NCI-H69 (cell line): Measurements from ENCODE around the gene ATF4.
"Not testable (repeated sequence)": the region's sequence is repeated elsewhere in the genome, so short reads cannot be mapped to it uniquely, and the experiment has no call there.

Experiments
- DNase-seq: peaks from one replicate; lab custom pipeline; 2025; lab: John Stamatoyannopoulos, UW

ATF4 gene

DNA sequence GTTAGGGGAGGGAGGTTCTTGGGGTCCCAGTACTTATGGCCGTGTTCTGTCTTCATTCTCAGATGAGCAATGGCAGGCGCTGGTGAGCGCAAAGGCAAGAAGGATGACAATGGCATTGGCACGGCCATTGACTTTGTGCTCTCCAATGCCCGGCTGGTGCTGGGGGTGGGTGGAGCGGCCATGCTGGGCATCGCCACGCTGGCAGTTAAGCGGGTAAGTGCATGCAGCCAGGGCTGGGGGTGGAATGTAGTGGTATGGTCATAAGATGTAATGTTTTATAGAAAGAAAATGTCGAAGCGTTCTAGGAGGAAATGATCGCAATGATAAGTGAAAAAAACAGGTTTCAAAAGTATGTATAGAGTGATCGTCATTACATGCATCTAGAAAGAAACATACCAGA lies 9.1 kb upstream of the ATF4 start:
- DNase-seq, result no peak

DNA sequence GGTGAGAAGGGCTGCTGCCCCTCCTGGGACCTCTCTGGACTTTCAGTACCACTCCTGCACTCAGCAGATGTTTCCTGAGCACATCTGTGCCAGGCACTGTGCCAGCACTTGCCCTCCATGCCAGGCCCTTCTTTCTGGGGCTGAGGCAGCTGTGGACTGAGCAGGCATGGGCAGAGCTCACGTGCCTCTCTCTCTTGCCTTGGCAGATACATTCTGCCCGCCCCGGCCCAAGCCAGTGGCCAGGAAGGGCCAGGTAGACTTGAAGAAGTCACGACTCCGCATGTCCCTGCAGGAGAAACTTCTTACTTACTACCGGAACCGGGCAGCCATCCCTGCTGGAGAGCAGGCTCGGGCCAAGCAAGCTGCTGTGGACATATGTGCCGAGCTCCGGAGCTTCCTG lies 8.3 kb upstream of the ATF4 start:
- DNase-seq, result no peak

DNA sequence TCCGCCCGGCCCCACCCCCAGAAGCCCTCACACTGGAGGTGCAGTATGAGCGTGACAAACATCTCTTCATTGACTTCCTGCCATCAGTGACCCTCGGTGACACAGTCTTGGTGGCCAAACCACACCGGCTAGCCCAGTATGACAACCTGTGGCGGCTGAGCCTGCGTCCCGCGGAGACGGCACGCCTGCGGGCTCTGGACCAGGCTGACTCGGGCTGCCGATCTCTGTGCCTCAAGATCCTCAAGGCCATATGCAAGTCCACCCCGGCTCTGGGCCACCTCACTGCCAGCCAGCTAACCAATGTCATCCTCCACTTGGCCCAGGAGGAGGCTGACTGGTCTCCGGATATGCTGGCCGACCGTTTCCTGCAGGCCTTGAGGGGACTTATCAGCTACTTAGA lies 6.6 kb upstream of the ATF4 start:
- no peak for DNase-seq

DNA sequence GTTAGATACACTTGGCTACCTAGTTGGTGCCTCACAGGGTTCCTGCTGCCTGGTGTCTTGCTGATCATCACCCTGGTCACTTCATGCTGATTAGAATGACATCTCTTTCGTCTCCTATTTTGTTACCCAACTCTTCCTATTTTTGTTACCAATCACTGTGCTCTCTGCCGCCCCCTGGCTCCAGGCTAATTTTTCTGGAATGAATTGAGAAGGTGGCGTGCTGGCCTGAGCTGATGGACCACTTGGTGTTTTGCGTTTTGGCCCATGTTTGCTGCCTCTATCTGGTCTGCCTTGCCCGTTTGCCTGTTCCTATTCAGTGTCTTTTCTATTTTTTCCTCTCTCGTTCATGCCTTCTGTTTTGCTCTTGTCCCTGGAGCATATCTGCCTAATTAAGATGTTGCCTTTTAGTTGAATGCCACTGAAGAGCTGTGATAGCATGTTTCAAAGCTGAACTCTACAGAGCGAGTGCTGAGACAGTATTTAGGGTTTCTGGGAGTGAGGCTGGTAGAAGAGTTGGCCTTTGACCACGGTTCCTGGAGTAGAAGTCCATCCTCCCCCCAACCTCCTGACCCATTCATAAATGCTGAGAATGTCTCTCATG lies 5.9 kb upstream of the ATF4 start:
- peak; percentile 39 for DNase-seq

DNA sequence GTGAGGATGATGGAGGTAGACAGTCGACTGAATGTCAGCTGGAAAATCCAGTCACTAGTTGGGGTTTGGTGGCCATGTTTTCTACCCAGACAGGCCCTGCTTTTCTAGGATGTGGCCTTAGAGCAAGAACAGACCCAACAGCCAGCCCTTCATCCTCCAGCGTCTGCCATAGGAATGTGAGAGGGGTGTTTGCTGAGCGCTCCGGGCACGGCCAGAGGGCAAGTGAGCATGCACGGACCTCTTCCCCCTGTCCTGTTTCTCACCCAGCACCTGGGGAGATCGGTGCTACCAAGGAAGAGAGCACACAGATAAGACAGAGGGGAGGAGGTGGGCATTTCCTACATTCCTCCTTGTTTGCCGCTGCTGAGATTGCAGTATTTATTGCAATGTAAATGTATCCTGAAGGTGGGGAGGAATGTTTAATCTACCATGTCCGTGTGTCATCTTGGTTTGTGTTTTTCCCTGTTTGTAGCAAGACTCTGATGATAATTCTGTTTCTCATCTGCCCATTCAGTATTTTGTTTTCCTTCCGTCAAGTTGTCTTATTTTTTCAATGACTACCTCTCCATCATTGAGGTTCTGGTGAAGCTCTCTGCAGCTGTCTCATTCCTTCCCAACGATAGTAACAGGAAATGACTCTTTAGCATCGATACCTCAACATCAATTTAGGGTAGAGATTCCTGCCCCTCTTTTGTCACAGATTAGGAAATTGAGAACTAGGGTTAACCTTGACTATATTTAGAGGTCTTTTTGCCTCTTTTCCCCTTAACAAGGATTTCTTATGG lies 4.9 kb upstream of the ATF4 start:
- DNase-seq, result no peak

DNA sequence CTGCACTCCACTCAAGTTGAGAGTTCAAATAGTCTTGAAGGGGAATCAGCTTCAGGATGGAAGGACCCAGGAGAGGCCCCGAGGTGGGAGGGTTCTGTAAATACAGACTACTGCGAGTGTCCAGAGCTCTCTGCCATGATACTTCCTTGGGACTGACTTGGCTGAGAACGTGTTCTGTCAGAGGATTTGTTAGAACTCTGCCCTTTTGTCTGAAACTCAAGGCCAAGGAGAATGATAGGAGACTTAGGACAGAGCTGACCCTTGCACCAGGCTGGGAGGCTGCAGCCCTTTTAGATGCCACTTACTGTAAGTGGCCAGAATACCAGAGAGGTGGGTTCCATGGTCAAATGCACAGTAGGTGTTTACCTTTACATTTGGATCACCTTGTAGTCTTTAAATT lies 2.9 kb upstream of the ATF4 start:
- DNase-seq, result no peak

DNA sequence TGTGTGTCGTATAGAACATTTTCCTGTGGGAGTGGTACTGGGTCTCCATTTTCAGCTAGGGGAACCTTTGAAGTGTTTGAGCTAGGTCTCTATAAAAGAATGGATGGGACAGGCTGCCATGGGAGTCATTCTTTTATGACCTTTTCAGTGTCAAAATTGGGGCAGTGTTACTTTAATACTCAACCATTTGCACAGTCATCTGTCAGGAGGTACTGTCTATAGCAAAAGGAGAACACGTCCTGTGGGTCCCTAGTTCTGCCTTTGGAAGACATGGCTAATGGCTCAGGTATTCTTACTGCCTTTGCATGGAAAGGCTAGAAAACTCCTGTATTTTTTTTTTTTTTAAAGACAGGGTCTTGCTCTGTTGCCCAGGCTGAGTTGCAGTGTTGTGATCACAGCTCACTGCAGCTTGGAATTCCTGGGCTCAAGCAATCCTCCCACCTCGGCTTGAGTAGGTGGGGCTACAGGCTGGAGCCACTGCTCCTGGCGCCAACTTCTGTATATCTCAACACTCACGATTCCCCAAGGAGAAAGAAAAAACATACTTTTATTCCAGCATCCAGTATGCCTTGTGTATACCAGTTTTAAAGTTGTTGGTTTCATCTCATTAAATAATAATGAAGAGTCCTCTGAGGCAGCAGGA lies 2.1 kb upstream of the ATF4 start:
- no peak for DNase-seq

DNA sequence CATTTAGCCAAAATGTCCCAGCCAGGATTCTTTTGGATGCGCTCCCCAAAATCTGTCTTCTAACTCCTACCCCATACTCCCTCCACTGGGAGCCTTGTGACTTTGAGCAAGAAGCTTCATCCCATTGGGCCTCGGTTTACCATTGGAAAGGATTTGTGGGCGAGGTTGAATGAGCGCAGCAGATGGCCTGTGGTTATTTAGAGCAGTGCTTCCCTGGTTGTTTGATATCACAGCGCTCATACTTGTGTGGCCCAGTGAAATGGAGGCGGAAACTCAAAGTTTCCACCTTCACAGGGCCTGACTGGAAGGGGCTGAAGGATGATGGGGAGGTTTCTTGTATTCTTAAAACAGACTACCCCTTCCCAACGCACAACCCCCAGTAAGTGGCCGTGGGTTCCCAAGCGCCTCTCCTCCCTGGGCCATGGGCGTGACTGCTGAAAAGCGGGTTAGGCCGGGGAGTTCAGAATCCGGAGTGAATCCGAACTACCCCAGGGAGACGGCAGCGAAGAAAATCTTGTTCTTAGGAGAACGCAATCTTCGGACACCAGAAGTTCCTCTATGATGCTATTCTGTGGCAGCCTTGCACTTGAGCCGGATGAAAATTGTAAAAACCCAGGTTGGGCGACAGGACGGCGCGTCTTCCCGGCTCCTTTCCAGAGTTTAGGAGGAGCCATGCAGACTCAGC lies 1.2 kb upstream of the ATF4 start:
- DNase-seq, result peak; percentile 79

DNA sequence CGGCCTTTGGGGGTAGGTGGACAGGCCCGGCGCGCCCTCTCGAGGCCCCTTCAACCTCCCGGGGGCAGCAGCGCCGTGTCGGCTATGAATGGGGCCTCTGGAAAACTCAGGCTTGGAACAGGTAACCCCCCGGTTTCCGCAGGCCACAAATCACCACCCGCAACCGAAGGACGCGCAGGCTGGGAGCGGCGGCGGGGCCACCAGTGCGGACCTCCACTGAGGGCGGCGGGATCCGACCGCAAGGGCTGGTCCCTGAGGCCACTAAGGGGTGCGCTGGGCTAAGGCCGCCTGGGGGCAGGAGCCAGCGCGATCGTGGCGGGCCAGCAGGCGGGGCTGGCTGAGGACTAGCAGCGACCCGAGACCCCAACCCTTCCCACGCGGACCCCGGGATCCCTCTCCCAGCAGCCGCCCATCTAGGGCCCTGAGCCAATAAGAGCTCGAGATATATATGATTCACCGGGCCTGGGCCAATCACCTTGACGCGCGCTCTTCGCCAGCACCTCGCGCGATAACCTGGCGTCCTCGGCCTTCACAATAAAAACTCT lies 609 bp upstream of the ATF4 start:
- DNase-seq, result peak; percentile 100

DNA sequence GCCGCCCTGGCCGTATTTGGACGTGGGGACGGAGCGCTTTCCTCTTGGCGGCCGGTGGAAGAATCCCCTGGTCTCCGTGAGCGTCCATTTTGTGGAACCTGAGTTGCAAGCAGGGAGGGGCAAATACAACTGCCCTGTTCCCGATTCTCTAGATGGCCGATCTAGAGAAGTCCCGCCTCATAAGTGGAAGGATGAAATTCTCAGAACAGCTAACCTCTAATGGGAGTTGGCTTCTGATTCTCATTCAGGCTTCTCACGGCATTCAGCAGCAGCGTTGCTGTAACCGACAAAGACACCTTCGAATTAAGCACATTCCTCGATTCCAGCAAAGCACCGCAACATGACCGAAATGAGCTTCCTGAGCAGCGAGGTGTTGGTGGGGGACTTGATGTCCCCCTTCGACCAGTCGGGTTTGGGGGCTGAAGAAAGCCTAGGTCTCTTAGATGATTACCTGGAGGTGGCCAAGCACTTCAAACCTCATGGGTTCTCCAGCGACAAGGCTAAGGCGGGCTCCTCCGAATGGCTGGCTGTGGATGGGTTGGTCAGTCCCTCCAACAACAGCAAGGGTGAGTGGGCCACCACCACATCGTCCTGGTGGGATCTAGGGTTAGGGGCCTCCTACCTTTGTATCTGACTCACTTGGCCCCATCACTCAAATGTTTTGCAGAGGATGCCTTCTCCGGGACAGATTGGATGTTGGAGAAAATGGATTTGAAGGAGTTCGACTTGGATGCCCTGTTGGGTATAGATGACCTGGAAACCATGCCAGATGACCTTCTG lies 934 bp downstream of the ATF4 start:
- not testable (repeated sequence) for DNase-seq

DNA sequence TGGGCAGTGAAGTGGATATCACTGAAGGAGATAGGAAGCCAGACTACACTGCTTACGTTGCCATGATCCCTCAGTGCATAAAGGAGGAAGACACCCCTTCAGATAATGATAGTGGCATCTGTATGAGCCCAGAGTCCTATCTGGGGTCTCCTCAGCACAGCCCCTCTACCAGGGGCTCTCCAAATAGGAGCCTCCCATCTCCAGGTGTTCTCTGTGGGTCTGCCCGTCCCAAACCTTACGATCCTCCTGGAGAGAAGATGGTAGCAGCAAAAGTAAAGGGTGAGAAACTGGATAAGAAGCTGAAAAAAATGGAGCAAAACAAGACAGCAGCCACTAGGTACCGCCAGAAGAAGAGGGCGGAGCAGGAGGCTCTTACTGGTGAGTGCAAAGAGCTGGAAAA lies 1.7 kb downstream of the ATF4 start:
- not testable (repeated sequence) for DNase-seq

DNA sequence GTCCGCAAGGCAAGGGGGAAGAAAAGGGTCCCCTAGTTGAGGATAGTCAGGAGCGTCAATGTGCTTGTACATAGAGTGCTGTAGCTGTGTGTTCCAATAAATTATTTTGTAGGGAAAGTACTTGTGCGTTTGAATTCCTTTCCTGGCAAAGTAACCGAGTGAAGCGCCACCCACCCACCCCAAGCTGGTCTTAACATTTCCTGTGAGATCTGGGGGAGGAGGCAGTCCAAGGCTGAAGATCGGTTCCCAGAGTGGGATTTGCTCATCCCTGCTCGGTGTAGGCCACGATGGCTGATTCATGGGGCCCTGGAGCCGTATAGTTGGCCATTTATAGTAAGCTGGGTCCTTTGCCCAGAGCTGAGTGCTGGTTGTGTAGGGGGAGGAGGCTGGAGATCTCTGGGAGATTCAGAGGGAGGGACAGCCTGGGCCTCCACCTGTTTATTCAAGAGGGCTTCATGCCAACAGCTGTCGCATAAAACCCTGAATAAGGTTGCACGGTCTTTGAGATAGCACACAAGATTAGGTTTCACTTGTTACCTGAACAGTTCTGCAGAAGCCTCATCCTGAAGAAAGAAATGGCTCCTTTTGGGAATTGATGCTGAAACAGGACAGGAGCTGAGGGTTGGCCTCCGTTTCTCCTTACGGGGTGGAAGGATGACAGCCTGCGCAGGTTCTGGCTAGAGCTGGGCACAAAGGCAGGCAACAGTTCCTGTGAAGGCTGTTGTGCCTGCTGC lies 2.4 kb downstream of the ATF4 start:
- peak; percentile 64 for DNase-seq

DNA sequence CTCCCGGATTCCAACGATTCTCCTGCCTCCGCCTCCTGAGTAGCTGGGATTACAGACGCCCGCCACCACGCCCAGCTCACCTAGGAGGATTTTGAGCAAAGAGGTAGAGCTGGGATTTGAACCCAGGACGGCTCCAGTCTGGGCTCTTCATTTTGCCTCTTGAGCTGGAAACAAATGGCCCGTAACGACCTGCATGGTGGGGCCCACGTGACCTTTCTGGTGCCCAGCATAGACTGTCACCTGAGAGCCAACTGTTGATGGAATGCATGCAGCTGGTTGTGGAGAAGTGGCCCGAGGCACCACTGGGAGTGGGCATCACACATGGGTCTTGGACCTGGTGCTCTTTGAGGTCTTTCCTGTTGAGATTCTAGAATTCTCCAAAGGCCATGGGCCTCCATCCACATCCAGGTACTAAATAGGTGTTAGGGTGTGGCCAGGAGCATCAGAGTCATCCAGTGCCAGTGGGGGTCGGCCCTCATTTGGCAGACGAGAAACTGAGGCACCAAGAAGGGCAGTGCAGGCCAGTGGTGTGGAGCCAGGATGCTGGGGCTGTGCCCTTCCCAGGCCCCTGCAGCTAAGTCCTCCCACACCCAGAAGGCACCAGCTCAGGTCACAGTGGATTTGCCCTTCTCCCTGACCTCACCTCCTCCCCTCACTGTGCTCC lies 3.9 kb downstream of the ATF4 start:
- DNase-seq, result no peak

DNA sequence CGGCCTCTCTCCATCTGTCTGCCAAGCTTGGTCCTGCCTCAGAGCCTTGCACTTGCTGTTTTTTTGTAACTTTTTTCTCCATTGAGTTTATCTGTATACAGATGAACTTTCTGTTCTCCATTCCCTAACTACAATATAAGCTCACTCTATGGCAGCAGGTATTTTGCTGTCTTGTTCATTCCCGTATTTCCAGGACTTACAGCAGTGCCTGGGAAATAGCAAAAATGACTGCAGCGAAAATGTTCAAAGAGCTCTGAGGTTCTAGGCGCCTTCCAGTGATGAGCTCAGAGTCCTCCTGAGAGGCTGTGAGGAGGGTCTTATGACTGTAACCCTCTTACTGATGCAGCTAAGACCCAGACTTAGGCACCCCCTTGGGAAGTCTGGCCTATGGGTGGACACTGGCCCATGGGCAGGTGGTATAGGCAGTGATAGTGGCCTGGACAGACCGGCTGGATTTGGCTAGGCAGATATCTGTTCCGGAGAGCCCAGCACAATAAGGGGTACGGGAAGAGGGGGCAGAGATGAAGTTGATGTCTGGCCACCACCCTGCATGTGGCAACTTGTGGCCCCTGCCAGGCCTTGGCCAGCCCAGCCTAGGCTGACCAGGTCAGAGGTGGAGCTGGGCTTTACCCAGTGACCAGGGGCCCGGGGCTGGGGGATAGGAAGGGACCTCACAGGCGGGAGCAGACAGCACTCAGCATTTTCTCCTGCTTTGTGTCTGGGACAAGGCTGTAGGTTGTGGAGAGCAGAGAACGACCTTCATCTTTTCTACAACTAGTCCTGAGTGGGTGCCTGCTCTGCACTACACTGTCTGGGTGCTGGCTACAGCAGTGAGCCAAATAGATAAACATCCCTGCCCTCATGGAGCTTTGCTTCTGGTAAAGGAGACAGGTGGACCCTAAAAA lies 4.6 kb downstream of the ATF4 start:
- peak; percentile 30 for DNase-seq

DNA sequence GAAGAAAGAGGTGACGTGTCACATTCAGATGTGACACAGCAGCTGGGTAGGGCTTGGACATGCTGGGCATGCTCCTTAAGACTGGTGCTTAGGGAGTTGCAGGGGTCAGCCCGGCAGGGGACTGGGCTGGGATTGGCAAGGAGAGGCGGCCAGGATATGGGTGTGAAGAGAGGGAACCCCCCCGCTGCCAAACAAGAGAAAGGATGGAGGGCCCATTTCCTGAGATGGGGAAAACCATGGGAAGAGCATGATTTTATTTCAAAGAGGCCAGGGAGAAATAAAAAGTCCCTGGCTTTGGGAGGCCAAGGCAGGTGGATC lies 5.3 kb downstream of the ATF4 start:
- DNase-seq, result no peak

DNA sequence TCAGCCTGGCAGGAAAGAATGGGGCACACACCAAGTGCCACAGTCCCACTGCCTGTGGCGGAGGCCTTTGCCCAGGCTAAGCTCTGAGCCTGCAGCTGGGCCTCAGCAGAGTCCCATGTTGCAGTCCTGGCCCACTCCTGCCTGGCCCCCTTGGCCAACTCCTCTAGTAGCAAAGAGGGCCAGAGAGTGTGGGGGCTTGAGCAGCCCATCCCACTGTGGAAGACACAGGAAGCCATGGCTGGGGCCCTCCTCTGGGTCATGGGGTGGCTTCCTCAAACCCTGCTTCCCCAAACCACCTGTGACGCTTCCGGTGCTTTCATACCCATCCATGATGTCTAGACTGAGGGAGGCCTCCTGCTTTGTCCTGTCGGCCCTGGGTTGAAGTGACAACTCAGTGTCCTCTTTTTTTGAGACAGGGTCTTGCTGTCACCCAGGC lies 6.4 kb downstream of the ATF4 start:
- DNase-seq, result peak; percentile 33

DNA sequence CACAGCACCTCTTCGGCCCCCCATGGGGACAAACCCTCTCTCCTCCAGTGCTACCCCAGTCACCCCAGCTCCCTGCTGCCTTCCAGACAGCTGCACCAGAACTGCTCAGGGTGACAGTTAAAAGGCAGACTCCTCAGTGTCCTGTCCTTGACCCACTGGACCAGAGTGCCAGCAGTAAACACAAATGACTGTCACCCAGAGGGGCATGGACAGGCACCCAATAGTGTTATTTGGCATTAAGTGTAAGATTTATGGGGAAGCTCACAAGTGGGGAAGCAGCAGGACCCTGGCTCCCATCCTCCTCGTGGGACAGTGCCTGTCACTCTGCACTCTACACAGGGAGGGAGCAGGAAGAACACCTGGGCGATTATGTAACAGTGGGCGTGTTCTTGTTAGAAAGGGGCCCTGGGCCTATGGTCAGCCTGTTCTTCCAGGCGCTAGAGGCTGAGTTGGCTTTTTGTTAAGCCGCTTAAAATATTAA lies 7.2 kb downstream of the ATF4 start:
- peak; percentile 74 for DNase-seq

DNA sequence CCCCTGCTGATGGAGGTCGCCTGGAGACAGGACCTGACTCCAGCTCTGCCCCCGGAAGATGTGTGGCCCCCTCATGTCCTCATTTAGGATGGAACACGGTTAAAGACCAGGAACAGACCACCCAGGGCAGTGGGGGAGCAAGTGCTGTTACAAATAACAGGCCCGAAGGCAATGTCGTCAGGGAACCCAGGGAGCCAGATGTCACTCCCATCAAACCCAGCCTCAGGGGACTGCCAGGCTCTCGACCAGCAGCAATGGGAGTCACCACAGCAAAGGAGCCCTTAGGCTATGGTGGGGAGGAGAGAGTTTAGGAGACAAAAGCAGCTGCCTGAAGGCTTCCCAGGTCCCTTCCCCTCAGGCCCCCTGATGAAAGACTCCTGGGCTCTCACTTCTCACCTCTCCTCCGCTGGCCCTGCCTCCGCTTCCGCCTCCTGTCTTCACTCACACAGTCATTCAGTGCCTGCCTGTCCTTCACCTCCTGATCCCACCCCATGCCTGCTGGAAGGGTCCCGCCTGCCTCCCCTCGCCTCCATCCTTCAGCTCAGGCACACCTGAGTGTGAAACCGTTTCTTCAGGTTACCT lies 7.8 kb downstream of the ATF4 start:
- DNase-seq, result peak; percentile 87
